GM21576 (cell line): Measurements from ENCODE around the gene DNAJC12.
"Not testable (repeated sequence)": the region's sequence is repeated elsewhere in the genome, so short reads cannot be mapped to it uniquely, and the experiment has no call there.

ENCODE experiments used
- ATAC-seq: cut with Tn5 transposase; IDR thresholded peaks from one replicate; pipeline ENCODE4 v1.9.1; 2021; ENCODE audit warnings: mild to moderate bottlenecking, moderate library complexity; ENCODE audit not compliant: unreplicated experiment

DNAJC12 gene

DNA sequence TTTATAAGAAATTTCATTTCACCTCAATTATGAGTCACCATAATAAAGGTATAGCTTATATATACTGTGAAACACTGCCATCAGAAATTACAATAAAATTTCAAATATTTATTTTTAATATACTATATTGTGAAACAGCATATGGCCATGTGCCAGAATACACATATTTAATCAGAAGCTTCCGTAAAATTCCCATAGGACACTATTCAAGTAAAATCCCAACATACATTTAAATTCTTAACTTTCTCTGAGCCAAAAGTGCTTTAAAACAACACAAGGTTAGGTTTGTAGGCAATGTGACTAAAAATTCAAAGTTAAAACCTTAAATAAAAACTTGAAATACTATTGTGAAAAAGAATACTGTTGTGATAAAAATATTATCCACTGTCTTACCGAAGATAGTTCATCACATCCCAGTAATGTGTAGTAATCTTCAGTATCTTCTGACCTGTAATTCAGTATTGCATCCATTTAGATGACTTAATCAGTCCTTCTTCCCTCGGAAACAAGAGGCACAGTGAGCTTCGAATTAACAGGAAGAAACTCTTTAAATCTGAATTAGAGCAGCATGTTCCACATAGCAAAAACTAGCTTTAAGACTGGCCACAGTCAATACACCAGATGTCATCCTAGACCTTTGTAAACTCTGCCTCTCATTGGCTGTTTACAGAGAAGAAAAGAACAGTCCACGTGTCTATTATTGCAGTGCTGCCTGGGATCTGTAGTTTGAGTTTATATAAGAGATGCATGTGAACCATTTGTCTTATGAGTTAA is at the start of gene DNAJC12:
Gene DNAJC12 (minus strand): TSS at position 648 of the 774 bp plus-strand sequence. CDS start 177 bp downstream, at position 471.
- peak; percentile 94 for ATAC-seq

DNA sequence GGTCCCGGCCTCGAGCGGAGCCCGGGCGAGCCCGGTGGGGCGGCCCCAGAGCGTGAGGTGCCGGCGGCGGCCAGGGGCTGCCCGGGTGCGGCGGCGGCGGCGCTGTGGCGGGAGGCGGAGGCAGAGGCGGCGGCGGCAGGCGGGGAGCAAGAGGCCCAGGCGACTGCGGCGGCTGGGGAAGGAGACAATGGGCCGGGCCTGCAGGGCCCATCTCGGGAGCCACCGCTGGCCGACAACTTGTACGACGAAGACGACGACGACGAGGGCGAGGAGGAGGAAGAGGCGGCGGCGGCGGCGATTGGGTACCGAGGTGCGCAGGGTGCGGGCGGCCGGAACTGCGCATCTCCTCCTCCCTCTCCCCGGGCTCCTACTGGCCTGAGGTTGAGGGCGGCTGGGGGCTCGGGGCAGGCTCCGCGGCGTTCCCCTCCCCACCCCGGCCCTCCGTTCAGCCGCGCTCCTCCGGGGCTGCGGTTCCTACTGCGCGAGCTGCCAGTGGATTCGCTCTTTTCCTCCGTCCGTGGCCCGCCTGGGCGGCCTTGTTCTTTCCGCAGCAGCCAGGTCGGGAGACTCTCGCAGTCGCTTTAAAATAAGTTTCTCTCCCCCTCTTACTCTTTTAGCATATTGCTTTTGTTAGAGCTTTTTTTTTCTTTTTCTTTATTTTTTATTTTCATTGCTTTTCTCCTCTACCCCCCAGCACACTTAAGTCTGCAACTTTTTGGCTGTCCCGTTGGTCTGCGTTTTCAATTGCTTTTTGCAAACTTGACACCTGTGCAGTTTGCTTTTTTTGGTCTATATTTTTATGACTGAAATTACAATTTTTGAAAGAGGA is 47.1 kb upstream of the DNAJC12 start:
- ATAC-seq = peak; percentile 65

DNA sequence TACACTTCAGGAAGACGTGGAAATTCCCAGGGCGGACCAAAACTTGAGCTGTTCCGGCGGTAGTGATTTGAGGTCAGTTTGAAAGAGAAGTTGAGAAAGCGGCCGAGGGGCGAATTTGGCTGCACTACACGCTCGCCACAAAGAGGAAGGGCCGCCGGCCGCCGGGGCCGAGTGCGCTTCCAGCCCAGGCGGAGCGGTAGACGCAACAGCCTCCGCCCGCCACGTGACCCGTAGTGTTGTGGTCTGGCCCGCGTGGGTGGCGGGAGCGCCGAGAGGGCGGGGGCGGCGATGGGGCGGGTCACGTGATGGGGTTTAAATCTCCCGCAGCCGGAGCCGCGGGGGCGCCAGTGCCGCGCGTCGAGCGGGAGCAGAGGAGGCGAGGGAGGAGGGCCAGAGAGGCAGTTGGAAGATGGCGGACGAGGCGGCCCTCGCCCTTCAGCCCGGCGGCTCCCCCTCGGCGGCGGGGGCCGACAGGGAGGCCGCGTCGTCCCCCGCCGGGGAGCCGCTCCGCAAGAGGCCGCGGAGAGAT is 46.4 kb upstream of the DNAJC12 start, which contains the start of gene SIRT1:
Gene SIRT1 (plus strand): TSS at position 344 of the 529 bp plus-strand sequence. CDS start 66 bp downstream, at position 410.
- ATAC-seq = peak; percentile 86

DNA sequence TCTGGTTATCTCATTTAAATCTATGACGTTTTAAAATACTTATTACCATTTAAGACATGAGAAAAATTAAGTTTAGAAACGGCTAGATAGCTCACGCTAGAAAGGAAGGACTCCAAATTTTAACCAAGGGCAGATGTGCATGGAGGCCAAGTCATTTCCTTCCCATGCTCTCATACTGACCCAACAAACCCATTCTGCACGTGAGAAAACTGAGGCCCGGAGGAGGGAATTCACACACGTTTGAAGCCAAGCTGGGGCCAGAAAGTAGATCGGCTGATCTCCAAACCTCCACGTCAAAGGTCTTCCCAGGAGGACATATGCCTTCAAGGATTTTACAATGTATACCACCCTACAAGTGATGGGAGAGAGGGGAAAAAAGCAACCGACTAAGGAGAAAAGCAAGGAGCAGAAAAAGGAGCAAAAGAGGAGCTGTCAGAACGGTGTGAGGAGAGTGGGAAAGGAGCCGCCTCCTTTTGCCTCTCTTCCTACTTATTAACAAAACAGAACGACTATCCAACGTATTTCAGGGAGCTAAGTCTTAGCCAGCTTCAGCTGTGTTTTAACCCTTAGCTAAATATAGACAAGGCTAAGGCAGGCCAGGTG is 45.8 kb upstream of the DNAJC12 start:
- no peak for ATAC-seq

DNA sequence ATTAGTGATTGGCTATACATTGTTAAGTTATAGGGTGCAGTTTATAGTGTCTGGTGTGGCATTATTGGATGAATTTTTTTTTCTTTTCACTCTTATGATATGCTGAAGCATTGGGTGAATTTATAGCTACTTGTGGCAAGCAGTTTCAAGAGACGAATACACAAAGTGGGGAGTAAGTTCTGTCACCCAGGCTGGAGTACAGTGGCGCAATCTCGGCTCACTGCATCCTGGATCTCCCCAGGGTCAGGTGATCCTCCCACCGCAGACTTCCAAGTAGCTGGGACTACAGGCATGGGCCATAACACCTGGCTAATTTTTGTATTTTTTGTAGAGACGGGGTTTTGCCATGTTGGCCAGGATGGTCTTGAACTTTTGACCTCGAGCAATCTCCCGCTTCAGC is 40.1 kb upstream of the DNAJC12 start:
- ATAC-seq = no peak

DNA sequence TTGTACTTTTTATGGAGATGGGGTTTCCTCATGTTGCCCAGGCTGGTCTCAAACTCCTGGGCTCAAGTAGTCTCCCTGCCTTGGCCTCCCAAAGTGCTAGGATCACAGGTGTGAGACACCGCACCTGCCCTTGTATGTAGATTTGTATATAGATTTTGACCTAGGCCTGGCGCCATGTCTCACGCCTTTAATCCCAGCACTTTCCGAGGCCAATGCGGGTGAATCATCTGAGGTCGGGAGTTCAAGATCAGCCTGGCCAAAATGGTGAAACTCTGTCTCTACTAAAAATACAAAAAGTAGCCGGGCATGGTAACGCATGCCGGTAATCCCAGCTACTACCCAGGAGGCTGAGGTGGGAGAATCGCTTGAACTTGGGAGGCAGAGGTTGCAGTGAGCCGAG is 39.4 kb upstream of the DNAJC12 start:
- not testable (repeated sequence) for ATAC-seq

DNA sequence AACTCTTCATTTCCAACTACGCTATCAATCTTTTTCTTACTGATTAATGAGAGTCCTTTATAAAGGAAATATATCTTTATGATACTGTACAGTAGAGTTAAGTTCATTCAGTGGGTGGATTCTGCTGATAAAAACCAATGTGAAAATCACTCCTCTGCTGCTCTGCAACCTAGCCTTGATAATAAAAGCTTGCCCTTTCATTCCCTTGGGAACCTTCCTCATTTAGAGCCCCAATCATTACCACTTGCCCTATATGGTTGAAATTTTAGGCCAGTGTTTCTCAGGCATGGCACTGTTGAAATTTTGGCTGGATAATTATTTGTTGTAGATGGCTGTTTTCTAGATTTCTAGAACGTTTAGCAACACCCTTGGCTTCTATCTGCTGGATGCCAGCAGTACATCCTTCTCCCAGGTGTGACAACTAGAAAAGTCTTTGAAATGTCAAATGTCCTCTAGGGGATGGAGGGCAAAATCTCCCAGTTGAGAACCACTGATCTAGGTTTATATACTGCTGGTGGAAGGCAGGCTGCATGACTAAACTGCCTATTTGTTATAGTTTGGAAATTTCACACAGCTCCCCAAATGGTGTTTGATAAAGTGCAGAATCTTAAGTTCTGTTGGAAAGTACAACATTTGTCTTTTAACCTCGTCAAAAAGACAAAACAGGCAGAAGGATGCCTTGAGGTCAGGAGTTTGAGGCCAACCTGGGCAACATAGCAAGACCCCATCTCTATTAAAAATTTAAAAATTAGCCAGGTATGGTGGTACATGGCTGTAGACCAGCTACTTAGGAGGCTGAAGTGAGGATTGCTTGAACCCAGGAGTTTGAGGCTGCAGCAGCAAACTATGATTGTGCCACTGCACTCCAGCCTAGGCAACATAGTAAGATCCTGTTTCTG is 37.6 kb upstream of the DNAJC12 start:
- ATAC-seq = no peak

DNA sequence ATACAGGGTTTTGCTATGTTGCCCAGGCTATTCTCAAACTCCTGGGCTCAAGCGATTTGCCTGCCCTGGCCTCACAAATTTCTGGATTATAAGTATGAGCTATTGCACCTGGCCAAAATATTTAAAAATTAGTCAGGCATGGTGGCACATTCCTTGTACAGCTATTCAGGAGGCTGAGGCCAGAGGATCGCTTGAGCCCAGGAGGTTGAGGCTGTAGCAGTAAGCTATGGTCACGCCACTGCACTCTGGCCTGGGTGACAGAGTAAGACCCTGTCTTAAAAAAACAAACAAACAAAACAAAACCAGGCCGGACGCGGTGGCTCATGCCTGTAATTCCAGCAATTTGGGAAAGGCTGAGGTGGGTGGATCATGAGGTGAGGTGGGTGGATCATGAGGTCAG is 32.0 kb upstream of the DNAJC12 start:
- ATAC-seq = no peak

DNA sequence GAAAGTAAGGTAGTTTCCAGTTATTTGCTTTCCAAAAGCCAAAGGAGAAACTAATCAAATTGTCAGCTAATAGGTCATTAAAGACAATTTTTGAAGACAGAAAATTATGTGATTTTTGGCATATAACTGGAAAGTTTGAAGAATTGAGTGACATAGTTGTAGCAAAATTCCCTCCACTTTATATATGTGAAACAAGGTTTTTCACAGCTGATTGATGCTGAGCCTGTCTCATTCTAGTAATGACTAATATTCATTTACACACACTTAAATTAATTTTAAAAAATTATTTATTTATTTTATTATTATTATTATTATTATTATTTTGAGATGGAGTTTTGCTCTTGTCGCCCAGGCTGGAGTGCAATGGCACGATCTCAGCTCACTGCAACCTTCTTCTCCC is 30.1 kb upstream of the DNAJC12 start:
- no peak for ATAC-seq

DNA sequence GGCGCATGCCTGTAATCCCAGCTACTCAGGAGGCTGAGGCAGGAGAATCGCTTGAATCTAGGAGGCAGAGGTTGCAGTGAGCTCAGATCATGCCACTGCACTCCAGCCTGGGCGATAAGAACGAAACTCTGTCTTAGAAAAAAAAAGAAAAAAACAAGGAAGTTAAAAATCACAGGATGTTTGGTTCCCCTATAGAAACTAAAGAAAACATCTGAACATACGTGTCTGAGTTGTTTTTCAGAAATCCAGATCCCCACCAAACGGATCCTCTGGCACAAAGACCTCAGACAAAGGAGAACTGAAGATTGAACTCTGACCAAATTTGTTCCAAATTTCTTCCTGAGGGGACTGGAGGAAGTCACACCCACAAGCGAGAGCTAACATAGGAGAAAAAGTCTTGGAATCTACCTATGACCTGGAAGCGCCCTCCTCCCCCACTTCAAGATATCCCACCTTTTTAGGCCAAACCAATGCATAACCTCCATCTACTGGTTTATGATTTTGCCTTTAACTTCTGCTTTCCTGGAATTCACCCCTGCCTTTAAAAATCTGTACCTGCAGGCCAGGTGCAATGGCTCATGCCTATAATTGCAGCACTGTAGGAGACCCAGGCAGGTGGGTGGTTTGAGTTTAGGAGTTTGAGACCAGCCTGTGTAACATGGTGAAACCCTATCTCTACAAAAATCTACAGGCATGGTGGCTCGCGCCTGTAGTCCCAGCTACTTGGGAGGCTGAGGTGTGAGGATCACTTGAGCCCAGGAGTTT is 26.8 kb upstream of the DNAJC12 start:
- no peak for ATAC-seq

DNA sequence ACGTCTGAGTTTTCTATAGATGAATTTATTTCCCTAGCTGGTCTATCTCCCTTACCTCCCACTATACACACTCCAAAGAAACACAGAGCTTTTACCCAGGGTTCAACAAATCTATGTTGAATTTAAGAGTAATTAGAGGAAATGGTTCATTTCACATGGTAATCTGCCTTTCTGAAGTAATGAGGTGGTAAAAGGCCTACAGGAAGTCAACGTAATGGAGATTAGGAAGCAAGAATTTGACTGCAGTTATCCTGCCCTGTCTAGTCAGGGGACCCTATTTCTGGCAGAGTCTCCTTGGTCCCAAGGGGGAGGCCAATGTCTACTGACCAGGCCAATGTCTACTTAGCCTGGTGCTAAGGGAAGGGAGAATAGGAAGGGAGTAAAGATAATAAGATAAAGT is 25.1 kb upstream of the DNAJC12 start:
- ATAC-seq = no peak

DNA sequence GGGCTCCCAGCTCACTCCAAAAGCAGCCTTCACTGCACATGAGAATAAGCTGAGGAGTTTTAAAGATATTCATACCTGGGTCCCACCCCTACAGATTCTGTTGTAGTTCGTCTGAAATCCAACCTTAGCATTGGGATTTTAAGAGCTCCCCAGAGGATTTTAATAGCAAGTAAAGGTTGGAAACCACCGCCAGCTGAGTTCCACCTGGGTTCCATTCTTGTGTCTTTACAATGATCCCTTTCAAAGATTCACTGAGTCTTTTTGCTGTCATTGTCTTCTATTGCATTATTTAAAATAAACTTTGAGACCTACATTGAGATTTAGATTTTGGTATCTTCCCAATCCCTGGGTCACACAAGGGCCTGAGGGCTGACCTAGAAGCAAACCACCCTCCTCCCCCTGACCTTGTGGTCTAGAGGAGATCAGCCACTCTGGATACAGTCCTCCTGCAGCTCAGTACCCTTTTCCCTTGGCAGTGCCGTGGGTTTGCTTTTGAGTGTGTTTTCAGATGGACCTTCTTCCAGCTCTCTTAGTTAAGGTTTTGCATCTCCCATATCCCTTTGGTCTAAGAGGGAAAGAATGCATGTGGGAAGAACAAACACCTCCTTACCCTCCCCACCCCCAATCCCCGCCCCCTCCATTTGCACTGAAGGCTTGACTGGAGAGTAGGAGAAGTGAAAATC is 23.9 kb upstream of the DNAJC12 start:
- ATAC-seq = no peak

DNA sequence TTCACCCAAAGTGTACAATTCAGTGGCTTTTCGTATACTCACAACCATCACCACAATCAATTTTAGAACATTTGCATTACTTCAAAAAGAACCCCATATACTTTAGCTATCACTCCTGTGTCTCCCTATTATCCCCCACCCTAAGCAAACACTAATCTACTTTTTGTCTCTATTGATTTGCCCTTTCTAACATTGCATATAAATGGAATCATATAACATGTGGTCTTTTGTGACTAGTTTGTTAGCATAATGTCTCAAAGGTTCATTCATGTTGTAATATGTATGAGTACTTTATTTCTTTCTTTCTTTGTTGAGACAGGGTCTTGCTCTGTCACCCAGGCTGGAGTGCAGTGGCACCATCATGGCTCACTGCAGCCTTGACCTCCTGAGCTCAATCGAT is 21.0 kb upstream of the DNAJC12 start:
- no peak for ATAC-seq

DNA sequence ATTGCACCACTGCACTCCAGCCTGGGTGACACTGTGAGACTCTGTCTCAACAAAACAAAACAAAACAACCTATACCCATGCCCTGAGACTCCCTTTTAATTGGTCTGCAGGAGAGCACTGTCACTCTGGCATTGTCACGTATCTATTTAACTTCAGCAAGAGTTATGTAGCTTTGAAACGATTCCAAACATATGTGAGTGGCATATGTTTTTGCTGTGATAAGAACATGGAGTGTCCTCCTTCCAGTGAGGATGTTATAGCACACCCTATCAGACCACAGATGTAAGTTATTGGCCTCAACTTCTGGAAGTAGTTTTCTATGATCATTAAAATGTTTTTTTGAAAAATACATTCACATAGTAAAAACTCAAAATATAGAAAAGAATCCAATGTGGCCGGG is 15.5 kb upstream of the DNAJC12 start:
- no peak for ATAC-seq

DNA sequence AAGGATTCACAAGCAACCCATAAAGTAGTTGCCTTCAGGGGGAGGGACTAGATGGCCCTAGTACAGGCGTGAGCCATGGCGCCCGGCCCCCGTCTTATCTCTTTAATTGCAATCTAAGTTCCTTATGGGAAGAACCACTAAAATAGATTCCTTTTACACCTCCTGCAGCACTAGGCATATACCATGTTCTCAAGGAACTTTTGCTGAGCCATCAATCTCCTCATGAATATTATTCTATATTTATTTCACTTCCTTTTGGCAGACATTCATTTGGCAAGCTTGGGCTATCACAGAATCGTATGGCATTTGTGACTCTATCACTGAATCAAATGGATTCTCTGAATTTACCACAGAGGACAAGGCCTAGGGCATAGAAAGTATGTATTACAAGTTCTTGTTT is 14.8 kb upstream of the DNAJC12 start:
- no peak for ATAC-seq

DNA sequence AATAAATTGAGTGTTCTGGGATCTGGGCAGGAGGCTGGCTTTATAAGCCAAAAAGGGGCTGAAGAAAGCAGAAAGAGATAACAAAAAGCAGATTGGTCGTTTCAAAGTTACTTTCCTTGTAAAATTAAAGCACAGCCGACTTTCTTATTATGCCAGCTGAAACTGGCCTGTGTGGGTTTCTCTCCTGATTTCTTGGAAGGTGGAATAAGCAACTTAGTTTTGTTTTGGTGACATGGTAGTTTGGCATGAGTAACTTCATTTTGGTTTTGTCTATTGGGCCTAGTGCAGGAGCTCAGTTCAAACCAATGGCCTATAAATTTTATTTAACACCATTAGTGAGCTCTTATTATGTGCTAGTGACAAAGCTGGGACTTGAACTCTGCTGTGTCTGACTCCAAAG is 13.2 kb upstream of the DNAJC12 start:
- ATAC-seq = no peak

DNA sequence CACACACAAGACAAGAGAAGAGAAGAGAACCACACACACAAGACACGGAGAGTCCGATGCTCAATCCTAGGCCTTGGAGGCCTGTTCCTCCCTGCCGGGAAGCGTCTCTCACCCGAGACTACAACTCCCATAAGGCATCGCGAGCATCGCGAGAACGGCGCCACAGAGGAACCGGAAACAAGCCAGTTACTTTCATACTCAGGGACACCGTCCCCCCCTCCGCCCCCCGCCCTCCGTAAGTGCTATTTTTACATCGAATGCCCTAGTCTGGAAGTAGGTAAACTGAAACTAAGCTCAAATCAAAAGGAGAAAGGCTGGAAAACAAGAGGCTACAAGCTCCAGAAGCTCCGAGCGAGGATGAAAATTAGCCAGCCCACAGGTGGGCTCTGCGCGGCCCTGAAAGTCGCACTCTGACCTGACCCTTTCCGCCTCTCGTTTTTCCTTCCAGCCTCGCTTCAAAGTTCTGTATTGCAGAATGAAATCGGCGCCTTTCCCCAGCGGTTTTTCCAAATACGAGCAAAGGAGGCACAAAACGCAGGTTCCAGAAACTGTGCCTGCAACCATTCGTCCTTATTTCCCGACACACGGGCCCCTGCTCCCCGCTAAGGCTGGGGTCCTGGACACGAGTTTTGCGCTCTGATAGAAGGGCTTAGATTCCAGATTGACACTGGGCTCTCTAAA is 11.5 kb upstream of the DNAJC12 start:
- peak; percentile 97 for ATAC-seq

DNA sequence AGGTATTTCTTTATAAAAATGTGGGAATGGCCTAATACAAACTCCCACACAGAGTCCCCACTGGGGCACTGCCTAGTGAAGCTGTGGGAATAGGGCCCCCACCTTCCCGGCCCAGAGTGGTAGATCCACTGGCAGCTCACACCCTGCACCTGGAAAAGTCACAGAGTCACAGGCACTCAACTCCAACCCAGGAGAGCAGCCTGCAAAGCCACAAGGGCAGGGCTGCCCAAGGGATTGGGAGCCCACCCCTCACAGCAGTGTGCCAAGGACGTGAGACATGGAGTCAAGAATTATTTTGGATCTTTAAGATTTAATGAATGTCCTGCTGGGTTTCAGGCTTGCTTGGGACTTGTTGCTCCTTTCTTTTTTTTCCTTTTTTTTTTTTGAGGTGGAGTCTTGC is 5.3 kb upstream of the DNAJC12 start:
- no peak for ATAC-seq
